ENCODE results near the gene RASSF9.

GRCh38 chr12:85803231-85803630 is 33.0 kb downstream of the RASSF9 start:
- TF ChIP-seq ZNF384 (IDR thresholded peaks at IDR 0.05) (no peak), BHLHE40 (IDR thresholded peaks at IDR 0.05; ENCODE audit: borderline replicate concordance) (no peak), HDGF (IDR thresholded peaks at IDR 0.05; ENCODE audit: borderline replicate concordance) (no peak)
